Endothelial cell of umbilical vein (primary cell): Measurements from ENCODE around the gene PM20D1. TPM values are rescaled to one million over a fixed set of nuclear protein-coding genes. Genes with fewer than 3 reads are reported as not detected.

Source experiments
- BruUV-seq: library from RNA; stranded (reverse); fragments of 400-500 nt; replicated peaks from 2 replicates; lab custom pipeline; 2021; lab: Mats Ljungman, UMichigan
- CTCF ChIA-PET: fragments of 300-600, 350-600 bp; sonication (Branson Sonifier 250); formaldehyde crosslinking; loops from one replicate; lab custom pipeline; 2021; ENCODE audit warnings: antibody characterized with exemption, inconsistent platforms; lab: Charles Lee
- POLR2A ChIA-PET: fragments of 300-600, 350-600 bp; sonication (Branson Sonifier 250); formaldehyde crosslinking; loops from one replicate; lab custom pipeline; 2021; ENCODE audit warnings: antibody characterized with exemption, inconsistent platforms; lab: Charles Lee
- DNase-seq: peaks from one replicate; pipeline ENCODE4 v3.0.0-alpha.2; 2011; ENCODE audit warnings: low read depth, low spot score
- FAIRE-seq: peaks from 2 replicates; lab custom pipeline; 2011; peaks lifted over from hg19 to GRCh38; lab: Jason Lieb, UNC
- H2AFZ ChIP-seq: 2 replicates; pipeline ENCODE4 v1.6.0; 2012; ENCODE audit warnings: low read depth, low read length, control low read depth, inconsistent platforms
- H3K27ac ChIP-seq: 2 replicates; pipeline ENCODE4 v1.5.1; 2011; ENCODE audit warnings: low read depth, mild to moderate bottlenecking, control low read depth, low read length, moderate library complexity; ENCODE audit not compliant: insufficient read depth
- H3K27me3 ChIP-seq, 2 experiments: 2 replicates each; pipeline versions ENCODE4 v1.6.0 to v1.6.1; 2011; ENCODE audit warnings: low read length in 2 of 2, mixed read lengths in 1 of 2; ENCODE audit not compliant: control insufficient read depth in 2 of 2, insufficient read depth in 2 of 2
- H3K36me3 ChIP-seq, 2 experiments: 2 replicates in 1 of 2; 3 replicates in 1 of 2; pipeline ENCODE4 v1.5.1; 2011; ENCODE audit warnings: low read length in 2 of 2, mild to moderate bottlenecking in 1 of 2, moderate library complexity in 1 of 2; ENCODE audit not compliant: control insufficient read depth in 2 of 2, insufficient read depth in 2 of 2; ENCODE audit errors: extremely low read depth in 1 of 2
- H3K4me1 ChIP-seq: 3 replicates; pipeline ENCODE4 v1.5.1; 2011; ENCODE audit warnings: mild to moderate bottlenecking, low read length; ENCODE audit not compliant: control insufficient read depth, insufficient read depth; ENCODE audit errors: extremely low read depth
- H3K4me2 ChIP-seq: 2 replicates; pipeline ENCODE4 v1.6.1; 2011; ENCODE audit warnings: low read length, control low read depth, mixed read lengths; ENCODE audit not compliant: insufficient read depth
- H3K4me3 ChIP-seq, 3 experiments: fragments of 200-600 bp in 1 of 3; sonication (generic), shearing (Covaris generic) in 1 of 3; replicated peaks in 1 of 3; 2 replicates each; pipeline ENCODE4 v1.5.1; 2011 to 2016; ENCODE audit warnings: control low read depth in 3 of 3, low read length in 3 of 3, mild to moderate bottlenecking in 2 of 3, inconsistent platforms in 1 of 3, low read depth in 1 of 3, moderate library complexity in 1 of 3; ENCODE audit not compliant: insufficient read depth in 1 of 3
- H3K79me2 ChIP-seq: 2 replicates; pipeline ENCODE4 v1.6.0; 2012; ENCODE audit warnings: low read length, inconsistent platforms; ENCODE audit not compliant: control insufficient read depth, insufficient read depth
- H3K9ac ChIP-seq: replicated peaks from 2 replicates; pipeline ENCODE3; 2011; ENCODE audit warnings: low read length, control low read depth; ENCODE audit not compliant: insufficient read depth; ENCODE audit errors: extremely low read depth
- H3K9me1 ChIP-seq: replicated peaks from 3 replicates; pipeline ENCODE4 v1.6.0; 2011; ENCODE audit warnings: mild to moderate bottlenecking, low read length; ENCODE audit not compliant: control insufficient read depth, insufficient read depth; ENCODE audit errors: extremely low read depth
- H3K9me3 ChIP-seq: replicated peaks from 2 replicates; pipeline ENCODE4 v1.5.1; 2012; ENCODE audit warnings: low read length, inconsistent platforms; ENCODE audit not compliant: control insufficient read depth, insufficient read depth
- H4K20me1 ChIP-seq: replicated peaks from 2 replicates; pipeline ENCODE3; 2011; ENCODE audit warnings: mild to moderate bottlenecking, low read length; ENCODE audit not compliant: control insufficient read depth, insufficient read depth; ENCODE audit errors: extremely low read depth
- CTCF ChIP-seq, 2 donors: IDR thresholded peaks; 1 replicate in 1 of 2; 2 replicates in 1 of 2; pipeline ENCODE4 v1.5.1; 2011; ENCODE audit warnings: low read length in 2 of 2, mild to moderate bottlenecking in 2 of 2, moderate library complexity in 2 of 2, control low read depth in 1 of 2, inconsistent platforms in 1 of 2, low read depth in 1 of 2; ENCODE audit not compliant: insufficient read depth in 1 of 2; ENCODE audit errors: extremely low read depth in 1 of 2
- EZH2 ChIP-seq: IDR thresholded peaks from 2 replicates; pipeline ENCODE4 v1.6.1; 2012; ENCODE audit warnings: borderline replicate concordance, low read depth, mild to moderate bottlenecking, moderate library complexity, low read length, inconsistent platforms; ENCODE audit not compliant: severe bottlenecking
- GATA2 ChIP-seq: IDR thresholded peaks from 2 replicates; pipeline ENCODE4 v1.7.0; 2011; ENCODE audit warnings: low read depth, mild to moderate bottlenecking, moderate library complexity, mixed read lengths, low read length; ENCODE audit not compliant: insufficient read length, insufficient read depth
- MAX ChIP-seq: IDR thresholded peaks from 2 replicates; pipeline ENCODE4 v1.6.1; 2011; ENCODE audit not compliant: insufficient read depth, insufficient read length
- MYC ChIP-seq: IDR thresholded peaks from one replicate; pipeline ENCODE4 v1.6.1; 2011; ENCODE audit warnings: mild to moderate bottlenecking, low read depth, low read length
- POLR2A ChIP-seq: IDR thresholded peaks from 2 replicates; pipeline ENCODE4 v1.6.1; 2012; ENCODE audit warnings: low read depth, mild to moderate bottlenecking, control low read depth, low read length
- POLR2AphosphoS5 ChIP-seq: IDR thresholded peaks from 2 replicates; pipeline ENCODE4 v1.6.1; 2012; ENCODE audit warnings: low read depth, mild to moderate bottlenecking, control low read depth, low read length, moderate library complexity; ENCODE audit not compliant: insufficient read depth
- dilution Hi-C: fragments of 300-500 bp; cut with MboI; formaldehyde crosslinking; loops from one replicate; pipeline ENCODE4 v1.15.0; 2019; ENCODE audit warnings: low sequenced_read_pairs; ENCODE audit not compliant: extremely low pct_ligation_motif_present
- intact Hi-C: fragments of 100-400 bp; cut with micrococcal nuclease; formaldehyde crosslinking; loops from one replicate; pipeline ENCODE4 v1.10.0; 2022
- polyA plus RNA-seq, 4 experiments: library from polyadenylated mRNA; depleted of rRNA in 3 of 4; stranded (reverse) in 3 of 4; unstranded in 1 of 4; fragments of >200 nt; gene quantifications; 2 replicates each; pipeline versions ENCODE4 v1.2.1 to v1.2.3, GENCODE V29; 2011 to 2012; ENCODE audit warnings: missing spikeins in 1 of 4
- total RNA-seq: library from RNA; stranded (reverse); gene quantifications from 2 replicates; pipeline ENCODE4 v1.2.3, GENCODE V29; 2021

PM20D1 gene
- total and polyA plus RNA-seq, 2 donors (not counting 3 experiments of a cell fraction or from before 2014, with no cell fraction given): 0.11 TPM; not detected in 1

DNA sequence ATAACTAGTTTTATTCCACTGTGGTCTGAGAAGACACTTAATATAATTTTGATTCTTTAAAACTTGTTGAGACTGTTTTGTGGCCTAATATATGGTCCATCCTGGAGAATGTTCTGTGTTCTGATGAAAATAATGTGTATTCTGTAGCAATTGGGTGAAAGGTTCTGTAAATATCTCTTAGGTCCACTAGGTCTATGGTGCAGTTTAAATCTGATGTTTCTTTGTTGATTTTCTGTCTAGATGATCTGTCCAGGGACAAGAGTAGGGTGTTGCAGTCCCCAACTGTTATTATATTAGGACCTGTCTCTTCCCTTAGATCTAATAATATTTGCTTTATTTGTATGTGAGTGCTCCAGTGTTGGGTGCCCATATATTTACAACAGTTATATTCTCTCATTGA is 33.9 kb upstream of the PM20D1 start:
- no peak for TF ChIP-seq EZH2
- no peak for TF ChIP-seq MYC
- TF ChIP-seq CTCF (IDR thresholded peaks at IDR 0.05; ENCODE audit: extremely low read depth in 1 of 2, insufficient read depth in 1 of 2, low read depth in 1 of 2, low read length in 2 of 2): no peak
- TF ChIP-seq POLR2A: no peak
- TF ChIP-seq GATA2: no peak
- TF ChIP-seq MAX: no peak
- no peak for TF ChIP-seq POLR2AphosphoS5
- no peak overlapping the region for H3K27ac ChIP-seq
- no peaks in the 10 kb centered on the region for H3K9me1 ChIP-seq
- dilution Hi-C loops (no loop called here), intact Hi-C loops (no loop called here)
- peaks cover 2% of the 10 kb centered on the region for H3K4me1 ChIP-seq
- H3K9ac ChIP-seq: no peak overlapping the region
- no peak overlapping the region for H2AFZ ChIP-seq
- CTCF ChIA-PET: no interaction called here
- H3K27me3 ChIP-seq: peaks cover 0 to 11% of the 10 kb centered on the region in 2 experiments
- POLR2A ChIA-PET: no interaction called here
- no peaks in the 10 kb centered on the region for H4K20me1 ChIP-seq
- DNase-seq: no peak
- no peak overlapping the region for H3K4me3 ChIP-seq
- FAIRE-seq: no peak
- H3K4me2 ChIP-seq: no peak overlapping the region
- no peaks in the 10 kb centered on the region for H3K36me3 ChIP-seq
- no TSS peak for BruUV-seq
- H3K79me2 ChIP-seq: no peaks in the 10 kb centered on the region
- H3K9me3 ChIP-seq: no peaks in the 10 kb centered on the region
